NCI-H82 treated with DMSO at 0.1 percent for 48 hours (cell line): ENCODE measurements around the gene PTGFRN.
A peak's percentile ranks its signal among the peaks of the same experiment; 100 is the strongest.

Experiments used
- DNase-seq: peaks from one replicate; lab custom pipeline; 2025; ENCODE audit not compliant: unreplicated experiment; lab: John Stamatoyannopoulos, UW

The PTGFRN gene

DNA sequence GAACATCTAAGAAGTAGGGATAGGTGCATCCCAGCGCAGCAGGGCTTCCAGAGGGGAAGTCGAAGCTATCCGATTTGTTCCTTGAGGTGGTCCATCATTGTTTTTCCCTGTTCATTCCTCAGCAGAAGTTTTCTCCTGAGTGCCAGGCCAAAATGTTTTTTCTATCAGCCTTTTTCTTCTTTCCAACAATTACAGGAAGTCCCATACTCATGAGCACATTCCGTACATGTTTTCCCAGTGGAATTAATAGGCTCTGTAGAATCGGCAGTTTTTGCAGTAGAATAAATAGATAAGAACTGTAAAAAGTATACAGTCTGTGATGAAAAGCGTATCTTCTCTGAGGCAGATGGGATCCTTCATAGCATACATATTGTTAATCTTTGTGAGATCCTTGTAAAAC lies 116.6 kb downstream of the PTGFRN start:
- DNase-seq: no peak

- DNase-seq: no peak
These were observed 120.0 kb downstream of the PTGFRN start for GRCh38 chr1:117029685-117030084.

DNA sequence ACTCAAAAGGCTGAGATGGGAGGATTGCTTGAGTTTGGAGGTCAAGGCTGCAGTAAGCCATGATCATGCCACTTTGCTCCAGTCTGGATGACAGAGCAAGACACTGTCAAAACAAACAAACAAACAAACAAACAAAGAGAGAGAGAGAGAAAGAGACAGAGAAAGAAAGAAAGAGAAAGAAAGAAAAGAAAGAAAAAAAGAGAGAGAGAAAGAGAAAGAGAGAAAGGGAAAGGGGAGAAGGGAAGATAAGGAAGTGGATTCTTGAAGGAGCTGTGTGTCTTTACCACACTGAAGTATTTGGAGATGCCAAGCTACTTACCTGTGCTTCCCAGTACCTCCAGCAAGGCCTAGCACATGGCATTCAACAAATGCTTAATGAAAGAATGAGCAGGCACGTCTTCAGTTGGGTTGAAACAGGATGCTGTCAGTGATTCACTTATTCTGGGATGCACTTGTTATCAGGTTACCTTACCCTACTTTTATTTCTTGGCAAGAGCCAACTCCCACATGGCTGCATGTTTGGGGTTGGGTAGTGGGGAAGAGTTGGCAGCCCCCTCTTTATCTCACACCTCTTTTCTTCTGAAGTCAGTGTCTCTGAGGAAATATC lies 120.7 kb downstream of the PTGFRN start:
- no peak for DNase-seq

GRCh38 chr1:117032266-117032665 lies 122.5 kb downstream of the PTGFRN start:
- DNase-seq: no peak

- DNase-seq: peak; percentile 79
These were observed 123.2 kb downstream of the PTGFRN start for GRCh38 chr1:117032681-117033539.

DNA sequence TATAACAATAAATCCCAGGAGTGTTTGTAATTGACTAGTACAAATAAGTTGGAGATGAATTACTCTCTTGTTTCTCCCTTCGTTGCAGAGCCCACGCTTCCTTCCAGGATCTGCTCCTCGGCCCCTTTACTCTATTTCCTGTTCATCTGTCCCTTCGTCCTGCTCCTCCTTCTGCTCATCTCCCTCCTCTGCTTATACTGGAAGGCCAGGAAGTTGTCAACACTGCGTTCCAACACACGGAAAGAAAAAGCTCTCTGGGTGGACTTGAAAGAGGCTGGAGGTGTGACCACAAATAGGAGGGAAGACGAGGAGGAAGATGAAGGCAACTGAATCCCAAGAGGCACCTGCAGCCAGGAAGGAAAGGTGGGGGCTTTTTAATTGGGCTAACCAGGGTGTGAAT lies 124.1 kb downstream of the PTGFRN start:
- no peak for DNase-seq

DNA sequence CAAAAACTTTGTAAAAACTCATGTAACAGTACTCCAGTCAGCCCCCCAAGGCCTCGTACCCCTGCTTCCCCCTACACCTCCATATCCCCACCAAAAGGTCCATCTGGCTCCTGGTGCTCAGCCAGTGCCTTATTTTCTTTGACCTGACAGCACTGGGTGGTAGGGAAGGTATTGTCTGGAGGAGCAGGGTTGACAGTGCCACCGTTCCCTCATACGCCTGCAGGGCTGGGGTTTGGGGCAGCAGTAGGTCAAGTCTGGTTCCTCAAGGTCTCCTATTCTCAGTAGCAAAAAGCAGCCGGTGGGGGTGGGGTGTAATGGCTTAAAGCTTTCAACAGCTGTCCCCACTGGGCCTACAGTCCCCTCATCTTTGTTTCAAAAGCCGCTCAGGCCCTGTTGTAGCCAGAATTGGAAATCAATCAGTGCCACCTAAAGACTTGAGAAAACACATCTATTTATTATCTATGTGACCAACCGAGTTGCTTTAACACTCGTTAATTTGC lies 125.1 kb downstream of the PTGFRN start:
- peak; percentile 57 for DNase-seq

DNA sequence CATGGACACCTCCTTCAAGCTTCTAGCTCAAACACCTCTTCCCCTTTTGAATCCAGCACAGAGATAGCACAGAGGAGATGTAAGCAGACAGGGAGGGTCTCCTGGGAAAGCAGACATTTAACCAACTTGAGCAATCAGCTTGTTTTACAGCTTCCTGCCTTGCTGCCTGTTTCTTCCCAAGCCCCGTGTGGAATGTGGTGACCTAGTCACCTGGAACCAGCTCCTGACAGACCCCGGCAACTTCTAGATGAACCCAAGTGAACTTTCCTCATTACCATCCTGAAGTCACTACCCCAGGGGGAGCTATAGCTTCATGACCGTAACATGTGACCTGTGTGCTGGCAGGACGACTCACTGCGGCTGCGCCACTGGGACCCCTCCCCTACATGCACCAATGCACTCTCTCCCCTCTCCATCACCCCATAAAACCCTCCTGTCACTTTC lies 126.3 kb downstream of the PTGFRN start:
- DNase-seq: no peak

DNA sequence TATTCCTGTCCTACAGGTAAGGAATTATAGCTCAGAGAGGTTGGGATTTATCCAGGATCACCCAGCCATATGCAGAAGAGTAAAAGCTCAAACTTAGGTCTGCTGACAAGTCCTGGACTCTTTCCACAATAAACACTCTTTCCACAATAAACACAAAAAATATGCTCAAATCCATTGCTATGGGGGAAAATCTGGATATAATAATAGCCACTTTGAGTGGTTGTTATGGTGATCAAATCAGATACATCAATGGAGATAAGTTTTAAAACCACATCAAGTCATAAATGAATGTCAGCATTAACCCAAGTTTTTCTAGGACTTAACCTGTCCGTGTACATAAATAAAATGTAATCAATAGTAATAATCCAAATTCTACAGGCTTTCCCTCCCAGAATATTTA lies 128.1 kb downstream of the PTGFRN start:
- DNase-seq: no peak

DNA sequence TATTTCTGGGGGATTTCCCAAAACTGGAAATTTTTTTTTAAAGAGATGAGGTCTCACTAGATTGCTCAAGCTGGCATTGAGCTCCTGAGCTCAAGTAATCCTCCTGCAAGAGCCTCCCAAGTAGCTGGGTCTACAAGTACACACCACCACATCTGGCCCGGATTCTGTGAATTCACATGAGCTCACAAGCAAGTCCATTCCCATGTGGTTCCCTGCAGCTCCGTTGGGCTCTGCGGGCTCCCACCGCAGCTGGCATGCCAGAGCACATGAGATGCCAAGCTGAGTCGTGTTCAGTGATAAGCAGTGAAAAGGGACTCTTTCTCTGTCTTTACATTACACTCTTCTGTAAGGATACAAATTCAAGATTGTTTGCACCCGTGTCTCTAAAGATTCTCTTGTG lies 128.5 kb downstream of the PTGFRN start:
- DNase-seq: no peak
